Raji (cell line): Measurements from ENCODE around the gene PCDH15.

ENCODE experiments used
- POLR2A ChIP-seq: IDR thresholded peaks from 2 replicates; pipeline ENCODE4 v1.6.1; 2011; ENCODE audit warnings: low read depth, low read length, control low read depth; ENCODE audit not compliant: insufficient read depth

The PCDH15 gene

GRCh38 chr10:54800741-54801421, at the start of gene PCDH15:
Gene PCDH15 (minus strand): TSS chr10:54801231. CDS start chr10:54664262, 136,969 bp downstream.
- no peak for TF ChIP-seq POLR2A

GRCh38 chr10:54843932-54844331, 42.9 kb upstream of the PCDH15 start:
- no peak for TF ChIP-seq POLR2A

GRCh38 chr10:54843085-54843646, 42.1 kb upstream of the PCDH15 start:
- no peak for TF ChIP-seq POLR2A

- no peak for TF ChIP-seq POLR2A
Measured at GRCh38 chr10:54837479-54837878, 36.4 kb upstream of the PCDH15 start.

- no peak for TF ChIP-seq POLR2A
Measured at GRCh38 chr10:54833029-54833428, 32.0 kb upstream of the PCDH15 start.

- TF ChIP-seq POLR2A: no peak
Measured at GRCh38 chr10:54826994-54827560, 26.0 kb upstream of the PCDH15 start.

GRCh38 chr10:54815583-54815982, 14.6 kb upstream of the PCDH15 start:
- TF ChIP-seq POLR2A: no peak

GRCh38 chr10:54808186-54808935, 7.3 kb upstream of the PCDH15 start:
- no peak for TF ChIP-seq POLR2A

- no peak for TF ChIP-seq POLR2A
Measured at GRCh38 chr10:54799506-54799905, 1.5 kb downstream of the PCDH15 start.

GRCh38 chr10:54797636-54798321, 3.3 kb downstream of the PCDH15 start:
- no peak for TF ChIP-seq POLR2A

- no peak for TF ChIP-seq POLR2A
Measured at GRCh38 chr10:54796881-54797280, 4.2 kb downstream of the PCDH15 start.

- no peak for TF ChIP-seq POLR2A
Measured at GRCh38 chr10:54776622-54777021, 24.4 kb downstream of the PCDH15 start.

GRCh38 chr10:54772468-54773122, 28.4 kb downstream of the PCDH15 start:
- no peak for TF ChIP-seq POLR2A

GRCh38 chr10:54769051-54769450, 32.0 kb downstream of the PCDH15 start:
- no peak for TF ChIP-seq POLR2A

GRCh38 chr10:54758791-54759190, 42.2 kb downstream of the PCDH15 start:
- no peak for TF ChIP-seq POLR2A

GRCh38 chr10:54749623-54750022, 51.4 kb downstream of the PCDH15 start:
- no peak for TF ChIP-seq POLR2A
